GM21576 (cell line): Measurements from ENCODE around the gene SRGAP3.
A peak's percentile ranks its signal among the peaks of the same experiment; 100 is the strongest.

ENCODE experiments used
- ATAC-seq: cut with Tn5 transposase; IDR thresholded peaks from one replicate; pipeline ENCODE4 v1.9.1; 2021; ENCODE audit warnings: mild to moderate bottlenecking, moderate library complexity; ENCODE audit not compliant: unreplicated experiment

Gene SRGAP3

GRCh38 chr3:8976540-8977182 is 272.8 kb downstream of the SRGAP3 start:
- no peak for ATAC-seq

- no peak for ATAC-seq
Measured at GRCh38 chr3:8975081-8976020, 274.1 kb downstream of the SRGAP3 start.

GRCh38 chr3:8974458-8974857 is 275.0 kb downstream of the SRGAP3 start:
- no peak for ATAC-seq

- no peak for ATAC-seq
Measured at GRCh38 chr3:8972639-8973038, 276.8 kb downstream of the SRGAP3 start.

- ATAC-seq, result no peak
Measured at GRCh38 chr3:8970971-8971589, 278.4 kb downstream of the SRGAP3 start.

GRCh38 chr3:8969241-8969640 is 280.2 kb downstream of the SRGAP3 start:
- no peak for ATAC-seq

GRCh38 chr3:8968375-8968882 is 281.0 kb downstream of the SRGAP3 start:
- no peak for ATAC-seq

- no peak for ATAC-seq
Measured at GRCh38 chr3:8967553-8967952, 281.9 kb downstream of the SRGAP3 start.

GRCh38 chr3:8966820-8967348 is 282.6 kb downstream of the SRGAP3 start:
- ATAC-seq, result no peak

GRCh38 chr3:8966150-8966819 is 283.2 kb downstream of the SRGAP3 start:
- ATAC-seq, result no peak

GRCh38 chr3:8964436-8965370 is 284.7 kb downstream of the SRGAP3 start:
- ATAC-seq, result no peak

- peak; percentile 91 for ATAC-seq
Measured at GRCh38 chr3:8963137-8963853, 286.2 kb downstream of the SRGAP3 start, which contains the start of gene RAD18. Gene RAD18, minus strand, starts transcription at chr3:8963472. Its CDS starts 87 bp downstream, at chr3:8963385.

- ATAC-seq, result no peak
Measured at GRCh38 chr3:8962226-8962861, 287.1 kb downstream of the SRGAP3 start.

GRCh38 chr3:8959668-8960067 is 289.8 kb downstream of the SRGAP3 start:
- no peak for ATAC-seq

- peak; percentile 92 for ATAC-seq
Measured at GRCh38 chr3:8954938-8955763, 294.3 kb downstream of the SRGAP3 start.

GRCh38 chr3:8953313-8953712 is 296.1 kb downstream of the SRGAP3 start:
- ATAC-seq, result no peak

GRCh38 chr3:8952130-8952529 is 297.3 kb downstream of the SRGAP3 start:
- ATAC-seq, result no peak
